H9 (cell line): ENCODE results near the gene PNPLA7. TPM values are rescaled to one million over a fixed set of nuclear protein-coding genes. Genes with fewer than 3 reads are reported as not detected.

Experiments used
- DNase-seq: peaks from one replicate; pipeline ENCODE4 v3.0.0-alpha.2; 2017
- H2AFZ ChIP-seq: one replicate; pipeline ENCODE4 v1.6.1; 2013; ENCODE audit warnings: mild to moderate bottlenecking, low read length, control low read depth, moderate library complexity
- H2AK5ac ChIP-seq: 2 replicates; pipeline ENCODE4 v1.6.1; 2013; ENCODE audit warnings: low read length, control low read depth, mixed read lengths; ENCODE audit not compliant: insufficient read length
- H2BK120ac ChIP-seq: one replicate; pipeline ENCODE4 v1.6.1; 2013; ENCODE audit warnings: low read depth, mild to moderate bottlenecking, low read length, control low read depth, inconsistent platforms; ENCODE audit not compliant: poor library complexity, severe bottlenecking
- H2BK12ac ChIP-seq: 2 replicates; pipeline ENCODE4 v1.6.1; 2013; ENCODE audit warnings: low read length, control low read depth, mixed read lengths, low read depth; ENCODE audit not compliant: insufficient read length
- H2BK15ac ChIP-seq: 2 replicates; pipeline ENCODE4 v1.6.1; 2013; ENCODE audit warnings: low read depth, low read length, control low read depth
- H2BK20ac ChIP-seq: one replicate; pipeline ENCODE4 v1.6.1; 2013; ENCODE audit warnings: low read depth, mild to moderate bottlenecking, low read length, control low read depth, inconsistent platforms; ENCODE audit not compliant: poor library complexity, severe bottlenecking
- H2BK5ac ChIP-seq: 2 replicates; pipeline ENCODE4 v1.6.1; 2013; ENCODE audit warnings: low read length, control low read depth, mixed read lengths; ENCODE audit not compliant: insufficient read length
- H3K14ac ChIP-seq: 2 replicates; pipeline ENCODE4 v1.6.1; 2013; ENCODE audit warnings: low read length, control low read depth; ENCODE audit not compliant: insufficient read depth
- H3K18ac ChIP-seq: 2 replicates; pipeline ENCODE4 v1.6.1; 2013; ENCODE audit warnings: low read depth, mild to moderate bottlenecking, mixed read lengths, low read length, control low read depth; ENCODE audit not compliant: insufficient read length
- H3K23ac ChIP-seq: 2 replicates; pipeline ENCODE4 v1.6.1; 2013; ENCODE audit warnings: low read length, control low read depth, mixed read lengths, low read depth; ENCODE audit not compliant: insufficient read length
- H3K23me2 ChIP-seq: 2 replicates; pipeline ENCODE4 v1.6.1; 2013; ENCODE audit warnings: low read depth, mild to moderate bottlenecking, mixed read lengths, low read length, control low read depth; ENCODE audit not compliant: insufficient read length, poor library complexity, severe bottlenecking
- H3K27ac ChIP-seq: 2 replicates; pipeline ENCODE4 v1.5.1; 2013; ENCODE audit warnings: low read length, control low read depth, mixed read lengths, low read depth; ENCODE audit not compliant: insufficient read length
- H3K27me3 ChIP-seq: 2 replicates; pipeline ENCODE4 v1.6.1; 2013; ENCODE audit warnings: low read length, control low read depth, inconsistent platforms; ENCODE audit not compliant: insufficient read depth
- H3K4ac ChIP-seq: 2 replicates; pipeline ENCODE4 v1.6.1; 2013; ENCODE audit warnings: low read depth, mild to moderate bottlenecking, control low read depth, inconsistent platforms, low read length, moderate library complexity
- H3K4me1 ChIP-seq: 2 replicates; pipeline ENCODE4 v1.6.1; 2013; ENCODE audit warnings: low read length, control low read depth, inconsistent platforms; ENCODE audit not compliant: insufficient read depth
- H3K4me2 ChIP-seq: 2 replicates; pipeline ENCODE4 v1.6.1; 2013; ENCODE audit warnings: low read length, control low read depth, mixed read lengths; ENCODE audit not compliant: insufficient read length, insufficient read depth
- H3K56ac ChIP-seq: 2 replicates; pipeline ENCODE4 v1.6.1; 2013; ENCODE audit warnings: low read depth, mild to moderate bottlenecking, mixed read lengths, low read length, control low read depth; ENCODE audit not compliant: insufficient read length
- H3K79me1 ChIP-seq: 2 replicates; pipeline ENCODE4 v1.6.1; 2013; ENCODE audit warnings: low read depth, mild to moderate bottlenecking, moderate library complexity, low read length, control low read depth, inconsistent platforms; ENCODE audit not compliant: insufficient read depth, poor library complexity, severe bottlenecking
- H3K79me2 ChIP-seq: 2 replicates; pipeline ENCODE4 v1.6.1; 2013; ENCODE audit warnings: low read length, control low read depth, inconsistent platforms; ENCODE audit not compliant: insufficient read depth
- H3K9ac ChIP-seq: 2 replicates; pipeline ENCODE4 v1.6.1; 2013; ENCODE audit warnings: low read length, control low read depth, mixed read lengths; ENCODE audit not compliant: insufficient read length; ENCODE audit errors: extremely low read depth
- H3K9me3 ChIP-seq: one replicate; pipeline ENCODE4 v1.6.1; 2013; ENCODE audit warnings: low read depth, low read length, inconsistent platforms; ENCODE audit not compliant: control insufficient read depth
- H3T11ph ChIP-seq: one replicate; pipeline ENCODE4 v1.6.1; 2013; ENCODE audit warnings: mild to moderate bottlenecking, low read length, control low read depth, inconsistent platforms
- H4K20me1 ChIP-seq: one replicate; pipeline ENCODE4 v1.6.1; 2013; ENCODE audit not compliant: control insufficient read depth, insufficient read length, insufficient read depth
- H4K5ac ChIP-seq: 2 replicates; pipeline ENCODE4 v1.6.1; 2013; ENCODE audit warnings: low read depth, mild to moderate bottlenecking, mixed read lengths, low read length, control low read depth; ENCODE audit not compliant: insufficient read length
- H4K8ac ChIP-seq: replicated peaks from 2 replicates; pipeline ENCODE4 v1.6.1; 2013; ENCODE audit warnings: low read length, control low read depth, mixed read lengths, low read depth; ENCODE audit not compliant: insufficient read length
- H4K91ac ChIP-seq: 2 replicates; pipeline ENCODE4 v1.6.1; 2013; ENCODE audit warnings: low read depth, mild to moderate bottlenecking, moderate library complexity, mixed read lengths, low read length, control low read depth; ENCODE audit not compliant: insufficient read length
- H3K27ac Mint-ChIP-seq, 3 experiments: 2 replicates in 2 of 3; 3 replicates in 1 of 3; pipeline ENCODE4 v1.8.0; 2020 to 2021; ENCODE audit warnings: mixed read lengths in 3 of 3, mild to moderate bottlenecking in 1 of 3, moderate library complexity in 1 of 3
- H3K27me3 Mint-ChIP-seq: 2 replicates; pipeline ENCODE4 v1.8.0; 2021; ENCODE audit warnings: low read depth, mild to moderate bottlenecking, moderate library complexity, mixed read lengths
- H3K36me3 Mint-ChIP-seq, 3 experiments: 2 replicates in 2 of 3; 3 replicates in 1 of 3; pipeline ENCODE4 v1.8.0; 2020 to 2021; ENCODE audit warnings: low read depth in 3 of 3, mixed read lengths in 3 of 3; ENCODE audit not compliant: insufficient read depth in 1 of 3
- H3K4me1 Mint-ChIP-seq, 2 experiments: 2 replicates each; pipeline ENCODE4 v1.8.0; 2020; ENCODE audit warnings: mixed read lengths in 2 of 2
- H3K4me3 Mint-ChIP-seq, 2 experiments: 2 replicates in 1 of 2; 3 replicates in 1 of 2; pipeline ENCODE4 v1.8.0; 2020 to 2021; ENCODE audit warnings: mild to moderate bottlenecking in 2 of 2, mixed read lengths in 2 of 2, moderate library complexity in 1 of 2
- H3K9me3 Mint-ChIP-seq, 2 experiments: 2 replicates in 1 of 2; 3 replicates in 1 of 2; pipeline ENCODE4 v1.8.0; 2020; ENCODE audit warnings: mild to moderate bottlenecking in 2 of 2, mixed read lengths in 2 of 2, moderate library complexity in 1 of 2
- CTCF ChIP-seq: fragments of 200-600 bp; sonication (generic); conservative IDR thresholded peaks from 3 replicates; pipeline ENCODE4 v1.8.0; 2021; ENCODE audit warnings: antibody characterized with exemption, mild to moderate bottlenecking
- WGBS: extraction: QIAGEN DNeasy Blood & Tissue Kit; methylation state at CpG from one replicate; pipeline ENCODE4 v1.1.7; 2013; ENCODE audit warnings: missing lambda C conversion rate, low lambda C conversion rate, mixed read lengths; ENCODE audit not compliant: insufficient read length; ENCODE audit errors: extremely low coverage; 5-methylcytosine and 5-hydroxymethylcytosine counted together
- total RNA-seq: library from RNA; stranded (reverse); gene quantifications from 2 replicates; pipeline ENCODE4 v1.2.1, GENCODE V29; 2021

Gene PNPLA7
- total RNA-seq, 1 experiment from 2014 or later = 1.8 TPM

- H2BK20ac ChIP-seq = no peak overlapping the region
- no peaks in the 10 kb centered on the region for H4K20me1 ChIP-seq
- WGBS = no CpG with 5 or more reads among the region's 25 CpGs
Measured at GRCh38 chr9:137543237-137543963, 6.8 kb downstream of the PNPLA7 start.

More at GRCh38 chr9:137543237-137543963, 6.8 kb downstream of the PNPLA7 start:
- no peak overlapping the region for H2BK120ac ChIP-seq
- no peak for TF ChIP-seq CTCF
- Mint-ChIP-seq H3K36me3 (peaks cover 10 to 17% (median 15%) of the 10 kb centered on the region in 3 experiments), H3K27ac (no peak overlapping the region; a peak in 1 of 7 replicates), H3K4me1 (peaks cover 0 to 4% of the 10 kb centered on the region in 2 experiments; a peak in 1 of 4 replicates), H3K4me3 (no peak overlapping the region), H3K9me3 (peaks cover 18 to 23% of the 10 kb centered on the region in 2 experiments), H3K27me3 (no peaks in the 10 kb centered on the region; the same call in 1 of the 2 replicates)
- no peak overlapping the region for H3K4ac ChIP-seq
- H3K4me1 ChIP-seq = no peaks in the 10 kb centered on the region
- H4K5ac ChIP-seq = no peak overlapping the region
- no peaks in the 10 kb centered on the region for H3K79me2 ChIP-seq
- no peak overlapping the region for H3K4me2 ChIP-seq
- H2AK5ac ChIP-seq = no peak overlapping the region
- no peak overlapping the region for H2BK15ac ChIP-seq
- no peak overlapping the region for H3T11ph ChIP-seq
- no peaks in the 10 kb centered on the region for H3K9me3 ChIP-seq
- no peak overlapping the region for H3K18ac ChIP-seq
- H4K8ac ChIP-seq = no peak overlapping the region
- H3K27ac ChIP-seq = no peak overlapping the region
- H3K23me2 ChIP-seq = no peaks in the 10 kb centered on the region
- no peaks in the 10 kb centered on the region for H3K27me3 ChIP-seq
- no peak overlapping the region for H3K56ac ChIP-seq
- H3K79me1 ChIP-seq = no peaks in the 10 kb centered on the region
- no peak overlapping the region; the same call in 1 of the 2 replicates for H3K14ac ChIP-seq
- no peak overlapping the region for H4K91ac ChIP-seq
- H3K23ac ChIP-seq = no peak overlapping the region
- no peak overlapping the region for H2BK5ac ChIP-seq
- no peak overlapping the region for H3K9ac ChIP-seq
- no peak overlapping the region for H2AFZ ChIP-seq
- no peak for DNase-seq
- no peak overlapping the region for H2BK12ac ChIP-seq
